Body of pancreas (tissue), 4 donors: Measurements from ENCODE around the gene MPP1. TPM values are rescaled to one million over a fixed set of nuclear protein-coding genes. Genes with fewer than 3 reads are reported as not detected.
A peak's percentile ranks its signal among the peaks of the same experiment; 100 is the strongest.

Experiments used
- ATAC-seq: fragments of 150-250 bp; one replicate; pipeline ENCODE4 v1.9.1; 2016
- DNase-seq, 4 donors: peaks; one replicate each; pipeline ENCODE4 v3.0.0-alpha.2; 2019
- H3K27ac ChIP-seq, 4 donors: fragments of 200-600 bp; sonication (generic); 1 replicate in 3 of 4; 2 replicates in 1 of 4; pipeline versions ENCODE4 v1.5.1 to v1.6.1; 2016 to 2019; ENCODE audit warnings: mild to moderate bottlenecking in 1 of 4, mixed read lengths in 1 of 4, moderate library complexity in 1 of 4
- H3K27me3 ChIP-seq, 2 donors: fragments of 200-600 bp; sonication (generic); one replicate each; pipeline ENCODE4 v1.6.0; 2016; ENCODE audit warnings: mild to moderate bottlenecking in 1 of 2
- H3K36me3 ChIP-seq, 2 donors: fragments of 200-600 bp; sonication (generic); replicated peaks in 1 of 2; 2 replicates each; pipeline ENCODE4 v1.5.1; 2016; ENCODE audit warnings: low read depth in 2 of 2; ENCODE audit not compliant: insufficient read depth in 1 of 2
- H3K4me1 ChIP-seq: fragments of 200-600 bp; sonication (generic); one replicate; pipeline ENCODE4 v1.6.0; 2016
- H3K4me3 ChIP-seq, 2 donors: fragments of 200-600 bp; sonication (generic); 1 replicate in 1 of 2; 2 replicates in 1 of 2; pipeline ENCODE4 v1.5.1; 2016 to 2019
- H3K9me3 ChIP-seq, 3 donors: fragments of 200-600 bp; sonication (generic); 1 replicate in 2 of 3; 2 replicates in 1 of 3; pipeline ENCODE4 v1.5.1; 2016
- CTCF ChIP-seq, 7 experiments: fragments of 450-650 bp in 4 of 7; fragments of 200-600 bp in 3 of 7; sonication (generic) in 3 of 7; IDR thresholded peaks; one replicate each; pipeline ENCODE4 v1.5.1; 2016 to 2019; ENCODE audit warnings: antibody characterized with exemption in 7 of 7
- POLR2A ChIP-seq, 3 donors: fragments of 450-650 bp; IDR thresholded peaks; one replicate each; pipeline ENCODE4 v1.6.1; 2016; ENCODE audit warnings: antibody characterized with exemption in 3 of 3, mild to moderate bottlenecking in 2 of 3
- WGBS, 2 donors: methylation state at CpG; one replicate each; pipeline ENCODE4 v1.1.5; 2017; 5-methylcytosine and 5-hydroxymethylcytosine counted together
- intact Hi-C: fragments of 100-400 bp; cut with DNase I; formaldehyde crosslinking; loops from one replicate; pipeline ENCODE4 v1.15.1; 2023
- total RNA-seq, 2 donors: library from RNA; depleted of rRNA; stranded (reverse); fragments of >200 nt; gene quantifications; one replicate each; pipeline ENCODE4 v1.1.0, GENCODE V29; 2016

The MPP1 gene
- total RNA-seq, 2 donors from 2014 or later, result 24.9 to 31.6 TPM

GRCh38 chrX:154739952-154740465, 65.3 kb downstream of the MPP1 start:
- intact Hi-C loops, result no loop called here
- no peaks in the 10 kb centered on the region for H3K27me3 ChIP-seq
- 55 to 74% methylated on average over 2 of the region's 2 CpGs for WGBS, 2 donors
- ATAC-seq, result no peak
- TF ChIP-seq POLR2A (IDR thresholded peaks at IDR 0.05) (no peak), CTCF (IDR thresholded peaks at IDR 0.05) (no peak)
- no peaks in the 10 kb centered on the region for H3K36me3 ChIP-seq
- no peak for DNase-seq
- H3K4me1 ChIP-seq, result peaks cover 7% of the 10 kb centered on the region
- no peak overlapping the region for H3K4me3 ChIP-seq
- H3K9me3 ChIP-seq, result no peaks in the 10 kb centered on the region
- H3K27ac ChIP-seq, result no peak overlapping the region

- WGBS, 2 donors, result 15 to 42% methylated on average over 8 of the region's 8 CpGs
- intact Hi-C loops, result no loop called here
- H3K27ac ChIP-seq, result peak overlapping the region in 2 of 4 donors; percentile 25 to 50
- H3K4me3 ChIP-seq, result no peak overlapping the region
- TF ChIP-seq POLR2A (IDR thresholded peaks at IDR 0.05), result no peak
- TF ChIP-seq CTCF (IDR thresholded peaks at IDR 0.05), result no peak
- peak in 3 of 4 donors; percentile 15 to 40 (median 26) for DNase-seq
- H3K36me3 ChIP-seq, result no peaks in the 10 kb centered on the region
- no peak for ATAC-seq
- H3K4me1 ChIP-seq, result peaks cover 9% of the 10 kb centered on the region
- no peaks in the 10 kb centered on the region for H3K27me3 ChIP-seq
- no peaks in the 10 kb centered on the region for H3K9me3 ChIP-seq
Measured at GRCh38 chrX:154738011-154738738, 67.1 kb downstream of the MPP1 start.

- Histone ChIP-seq H3K27me3 (no peaks in the 10 kb centered on the region), H3K36me3 (no peaks in the 10 kb centered on the region), H3K27ac (peak overlapping the region in 2 of 4 donors; percentile 17 to 50), H3K4me1 (peaks cover 16% of the 10 kb centered on the region), H3K4me3 (no peak overlapping the region), H3K9me3 (no peaks in the 10 kb centered on the region)
- ATAC-seq (no peak), DNase-seq (no peak)
- TF ChIP-seq POLR2A (IDR thresholded peaks at IDR 0.05) (no peak), CTCF (IDR thresholded peaks at IDR 0.05) (no peak)
- 85 to 86% methylated on average over 5 of the region's 5 CpGs for WGBS, 2 donors
- intact Hi-C loops, result no loop called here
Measured at GRCh38 chrX:154737136-154737535, 68.1 kb downstream of the MPP1 start.

- DNase-seq (peak; percentile 21 to 58 (median 46)), ATAC-seq (peak; percentile 56)
- H3K27me3 ChIP-seq, result no peaks in the 10 kb centered on the region
- TF ChIP-seq POLR2A (IDR thresholded peaks at IDR 0.05), result no peak
- no peak for TF ChIP-seq CTCF (IDR thresholded peaks at IDR 0.05)
- H3K4me1 ChIP-seq, result peaks cover 23% of the 10 kb centered on the region
- H3K27ac ChIP-seq, result peak overlapping the region in 2 of 4 donors; percentile 36 to 76
- 47 to 64% methylated on average over 4 to 7 of the region's 7 CpGs for WGBS, 2 donors
- no peak overlapping the region for H3K4me3 ChIP-seq
- H3K9me3 ChIP-seq, result no peaks in the 10 kb centered on the region
- intact Hi-C loops, result no loop called here
- no peaks in the 10 kb centered on the region for H3K36me3 ChIP-seq
Measured at GRCh38 chrX:154735695-154736393, 69.4 kb downstream of the MPP1 start.
